GM19324 (cell line): ENCODE results near the gene ZC3H13.

Experiments
- ATAC-seq: cut with Tn5 transposase; IDR thresholded peaks from one replicate; pipeline ENCODE4 v1.9.1; 2021; ENCODE audit warnings: mild to moderate bottlenecking, moderate library complexity; ENCODE audit not compliant: unreplicated experiment, low FRiP score

Gene ZC3H13

GRCh38 chr13:45950386-45951000 is 102.1 kb downstream of the ZC3H13 start:
- no peak for ATAC-seq

- ATAC-seq, result no peak
Measured at GRCh38 chr13:45949161-45949560, 103.4 kb downstream of the ZC3H13 start.

GRCh38 chr13:45943965-45944364 is 108.6 kb downstream of the ZC3H13 start:
- no peak for ATAC-seq

GRCh38 chr13:45943120-45943519 is 109.4 kb downstream of the ZC3H13 start:
- ATAC-seq, result no peak

GRCh38 chr13:45941261-45941660 is 111.3 kb downstream of the ZC3H13 start:
- no peak for ATAC-seq

GRCh38 chr13:45940061-45940460 is 112.5 kb downstream of the ZC3H13 start:
- no peak for ATAC-seq

- no peak for ATAC-seq
Measured at GRCh38 chr13:45936621-45937020, 115.9 kb downstream of the ZC3H13 start.

GRCh38 chr13:45934283-45934682 is 118.3 kb downstream of the ZC3H13 start:
- ATAC-seq, result no peak

GRCh38 chr13:45933203-45933908 is 119.2 kb downstream of the ZC3H13 start:
- ATAC-seq, result no peak

GRCh38 chr13:45932676-45933075 is 119.9 kb downstream of the ZC3H13 start:
- ATAC-seq, result no peak

GRCh38 chr13:45932172-45932571 is 120.4 kb downstream of the ZC3H13 start:
- ATAC-seq, result no peak

GRCh38 chr13:45931211-45931610 is 121.3 kb downstream of the ZC3H13 start:
- ATAC-seq, result no peak

- ATAC-seq, result no peak
Measured at GRCh38 chr13:45930177-45930576, 122.4 kb downstream of the ZC3H13 start.

- ATAC-seq, result no peak
Measured at GRCh38 chr13:45928843-45929242, 123.7 kb downstream of the ZC3H13 start.

- ATAC-seq, result no peak
Measured at GRCh38 chr13:45928176-45928575, 124.4 kb downstream of the ZC3H13 start.

GRCh38 chr13:45926741-45927140 is 125.8 kb downstream of the ZC3H13 start:
- ATAC-seq, result no peak

GRCh38 chr13:45925151-45925550 is 127.4 kb downstream of the ZC3H13 start:
- no peak for ATAC-seq

GRCh38 chr13:45921162-45921736 is 131.3 kb downstream of the ZC3H13 start:
- ATAC-seq, result no peak

GRCh38 chr13:45918597-45918996 is 133.9 kb downstream of the ZC3H13 start:
- ATAC-seq, result no peak

- no peak for ATAC-seq
Measured at GRCh38 chr13:45917019-45917418, 135.5 kb downstream of the ZC3H13 start.

- no peak for ATAC-seq
Measured at GRCh38 chr13:45915686-45916439, 136.7 kb downstream of the ZC3H13 start.
